H9 (cell line): ENCODE results near the gene ARMCX2. TPM values are rescaled to one million over a fixed set of nuclear protein-coding genes. Genes with fewer than 3 reads are reported as not detected.

Experiments
- DNase-seq: peaks from one replicate; pipeline ENCODE4 v3.0.0-alpha.2; 2017
- H2AFZ ChIP-seq: one replicate; pipeline ENCODE4 v1.6.1; 2013; ENCODE audit warnings: mild to moderate bottlenecking, low read length, control low read depth, moderate library complexity
- H2AK5ac ChIP-seq: 2 replicates; pipeline ENCODE4 v1.6.1; 2013; ENCODE audit warnings: low read length, control low read depth, mixed read lengths; ENCODE audit not compliant: insufficient read length
- H2BK120ac ChIP-seq: one replicate; pipeline ENCODE4 v1.6.1; 2013; ENCODE audit warnings: low read depth, mild to moderate bottlenecking, low read length, control low read depth, inconsistent platforms; ENCODE audit not compliant: poor library complexity, severe bottlenecking
- H2BK12ac ChIP-seq: 2 replicates; pipeline ENCODE4 v1.6.1; 2013; ENCODE audit warnings: low read length, control low read depth, mixed read lengths, low read depth; ENCODE audit not compliant: insufficient read length
- H2BK15ac ChIP-seq: 2 replicates; pipeline ENCODE4 v1.6.1; 2013; ENCODE audit warnings: low read depth, low read length, control low read depth
- H2BK20ac ChIP-seq: one replicate; pipeline ENCODE4 v1.6.1; 2013; ENCODE audit warnings: low read depth, mild to moderate bottlenecking, low read length, control low read depth, inconsistent platforms; ENCODE audit not compliant: poor library complexity, severe bottlenecking
- H2BK5ac ChIP-seq: 2 replicates; pipeline ENCODE4 v1.6.1; 2013; ENCODE audit warnings: low read length, control low read depth, mixed read lengths; ENCODE audit not compliant: insufficient read length
- H3K14ac ChIP-seq: 2 replicates; pipeline ENCODE4 v1.6.1; 2013; ENCODE audit warnings: low read length, control low read depth; ENCODE audit not compliant: insufficient read depth
- H3K18ac ChIP-seq: 2 replicates; pipeline ENCODE4 v1.6.1; 2013; ENCODE audit warnings: low read depth, mild to moderate bottlenecking, mixed read lengths, low read length, control low read depth; ENCODE audit not compliant: insufficient read length
- H3K23ac ChIP-seq: 2 replicates; pipeline ENCODE4 v1.6.1; 2013; ENCODE audit warnings: low read length, control low read depth, mixed read lengths, low read depth; ENCODE audit not compliant: insufficient read length
- H3K23me2 ChIP-seq: 2 replicates; pipeline ENCODE4 v1.6.1; 2013; ENCODE audit warnings: low read depth, mild to moderate bottlenecking, mixed read lengths, low read length, control low read depth; ENCODE audit not compliant: insufficient read length, poor library complexity, severe bottlenecking
- H3K27ac ChIP-seq: 2 replicates; pipeline ENCODE4 v1.5.1; 2013; ENCODE audit warnings: low read length, control low read depth, mixed read lengths, low read depth; ENCODE audit not compliant: insufficient read length
- H3K27me3 ChIP-seq: 2 replicates; pipeline ENCODE4 v1.6.1; 2013; ENCODE audit warnings: low read length, control low read depth, inconsistent platforms; ENCODE audit not compliant: insufficient read depth
- H3K4ac ChIP-seq: 2 replicates; pipeline ENCODE4 v1.6.1; 2013; ENCODE audit warnings: low read depth, mild to moderate bottlenecking, control low read depth, inconsistent platforms, low read length, moderate library complexity
- H3K4me1 ChIP-seq: 2 replicates; pipeline ENCODE4 v1.6.1; 2013; ENCODE audit warnings: low read length, control low read depth, inconsistent platforms; ENCODE audit not compliant: insufficient read depth
- H3K4me2 ChIP-seq: 2 replicates; pipeline ENCODE4 v1.6.1; 2013; ENCODE audit warnings: low read length, control low read depth, mixed read lengths; ENCODE audit not compliant: insufficient read length, insufficient read depth
- H3K56ac ChIP-seq: 2 replicates; pipeline ENCODE4 v1.6.1; 2013; ENCODE audit warnings: low read depth, mild to moderate bottlenecking, mixed read lengths, low read length, control low read depth; ENCODE audit not compliant: insufficient read length
- H3K79me1 ChIP-seq: 2 replicates; pipeline ENCODE4 v1.6.1; 2013; ENCODE audit warnings: low read depth, mild to moderate bottlenecking, moderate library complexity, low read length, control low read depth, inconsistent platforms; ENCODE audit not compliant: insufficient read depth, poor library complexity, severe bottlenecking
- H3K79me2 ChIP-seq: 2 replicates; pipeline ENCODE4 v1.6.1; 2013; ENCODE audit warnings: low read length, control low read depth, inconsistent platforms; ENCODE audit not compliant: insufficient read depth
- H3K9ac ChIP-seq: 2 replicates; pipeline ENCODE4 v1.6.1; 2013; ENCODE audit warnings: low read length, control low read depth, mixed read lengths; ENCODE audit not compliant: insufficient read length; ENCODE audit errors: extremely low read depth
- H3K9me3 ChIP-seq: one replicate; pipeline ENCODE4 v1.6.1; 2013; ENCODE audit warnings: low read depth, low read length, inconsistent platforms; ENCODE audit not compliant: control insufficient read depth
- H3T11ph ChIP-seq: one replicate; pipeline ENCODE4 v1.6.1; 2013; ENCODE audit warnings: mild to moderate bottlenecking, low read length, control low read depth, inconsistent platforms
- H4K20me1 ChIP-seq: one replicate; pipeline ENCODE4 v1.6.1; 2013; ENCODE audit not compliant: control insufficient read depth, insufficient read length, insufficient read depth
- H4K5ac ChIP-seq: 2 replicates; pipeline ENCODE4 v1.6.1; 2013; ENCODE audit warnings: low read depth, mild to moderate bottlenecking, mixed read lengths, low read length, control low read depth; ENCODE audit not compliant: insufficient read length
- H4K8ac ChIP-seq: replicated peaks from 2 replicates; pipeline ENCODE4 v1.6.1; 2013; ENCODE audit warnings: low read length, control low read depth, mixed read lengths, low read depth; ENCODE audit not compliant: insufficient read length
- H4K91ac ChIP-seq: 2 replicates; pipeline ENCODE4 v1.6.1; 2013; ENCODE audit warnings: low read depth, mild to moderate bottlenecking, moderate library complexity, mixed read lengths, low read length, control low read depth; ENCODE audit not compliant: insufficient read length
- H3K27ac Mint-ChIP-seq, 3 experiments: 2 replicates in 2 of 3; 3 replicates in 1 of 3; pipeline ENCODE4 v1.8.0; 2020 to 2021; ENCODE audit warnings: mixed read lengths in 3 of 3, mild to moderate bottlenecking in 1 of 3, moderate library complexity in 1 of 3
- H3K27me3 Mint-ChIP-seq: 2 replicates; pipeline ENCODE4 v1.8.0; 2021; ENCODE audit warnings: low read depth, mild to moderate bottlenecking, moderate library complexity, mixed read lengths
- H3K36me3 Mint-ChIP-seq, 3 experiments: 2 replicates in 2 of 3; 3 replicates in 1 of 3; pipeline ENCODE4 v1.8.0; 2020 to 2021; ENCODE audit warnings: low read depth in 3 of 3, mixed read lengths in 3 of 3; ENCODE audit not compliant: insufficient read depth in 1 of 3
- H3K4me1 Mint-ChIP-seq, 2 experiments: 2 replicates each; pipeline ENCODE4 v1.8.0; 2020; ENCODE audit warnings: mixed read lengths in 2 of 2
- H3K4me3 Mint-ChIP-seq, 2 experiments: 2 replicates in 1 of 2; 3 replicates in 1 of 2; pipeline ENCODE4 v1.8.0; 2020 to 2021; ENCODE audit warnings: mild to moderate bottlenecking in 2 of 2, mixed read lengths in 2 of 2, moderate library complexity in 1 of 2
- H3K9me3 Mint-ChIP-seq, 2 experiments: 2 replicates in 1 of 2; 3 replicates in 1 of 2; pipeline ENCODE4 v1.8.0; 2020; ENCODE audit warnings: mild to moderate bottlenecking in 2 of 2, mixed read lengths in 2 of 2, moderate library complexity in 1 of 2
- CTCF ChIP-seq: fragments of 200-600 bp; sonication (generic); conservative IDR thresholded peaks from 3 replicates; pipeline ENCODE4 v1.8.0; 2021; ENCODE audit warnings: antibody characterized with exemption, mild to moderate bottlenecking
- WGBS: extraction: QIAGEN DNeasy Blood & Tissue Kit; methylation state at CpG from one replicate; pipeline ENCODE4 v1.1.7; 2013; ENCODE audit warnings: missing lambda C conversion rate, low lambda C conversion rate, mixed read lengths; ENCODE audit not compliant: insufficient read length; ENCODE audit errors: extremely low coverage; 5-methylcytosine and 5-hydroxymethylcytosine counted together
- total RNA-seq: library from RNA; stranded (reverse); gene quantifications from 2 replicates; pipeline ENCODE4 v1.2.1, GENCODE V29; 2021

ARMCX2 gene
- total RNA-seq, 1 experiment from 2014 or later = 108 TPM

- Histone ChIP-seq H3K4me1 (peaks cover 2% of the 10 kb centered on the region; the same call in 1 of the 2 replicates), H4K5ac (no peak overlapping the region), H2AK5ac (no peak overlapping the region), H3K9ac (no peak overlapping the region), H3K27me3 (no peaks in the 10 kb centered on the region), H2BK15ac (no peak overlapping the region), H3K4ac (no peak overlapping the region), H3K27ac (no peak overlapping the region), H3K23ac (no peak overlapping the region), H4K91ac (no peak overlapping the region), H2BK5ac (no peak overlapping the region), H3K79me2 (no peaks in the 10 kb centered on the region), H4K20me1 (no peaks in the 10 kb centered on the region), H3K79me1 (no peaks in the 10 kb centered on the region), H3K23me2 (no peaks in the 10 kb centered on the region), H3T11ph (no peak overlapping the region), H2AFZ (no peak overlapping the region), H2BK20ac (no peak overlapping the region), H3K56ac (no peak overlapping the region), H3K4me2 (no peak overlapping the region), H3K14ac (no peak overlapping the region), H3K18ac (no peak overlapping the region), H3K9me3 (peaks cover 32% of the 10 kb centered on the region), H4K8ac (no peak overlapping the region), H2BK120ac (no peak overlapping the region), H2BK12ac (no peak overlapping the region)
- Mint-ChIP-seq H3K27ac (peak overlapping the region; percentile 71 to 88 (median 87); a peak in 4 of 7 replicates), H3K36me3 (no peaks in the 10 kb centered on the region; a peak in 2 of 7 replicates), H3K9me3 (peaks cover 52 to 66% of the 10 kb centered on the region in 2 experiments), H3K27me3 (no peaks in the 10 kb centered on the region), H3K4me1 (peaks cover 29 to 31% of the 10 kb centered on the region in 2 experiments), H3K4me3 (no peak overlapping the region; a peak in 1 of 5 replicates)
- no peak for TF ChIP-seq CTCF
- no CpG with 5 or more reads among the region's 2 CpGs for WGBS
- no peak for DNase-seq
Measured at GRCh38 chrX:101686574-101686973, 26.9 kb upstream of the ARMCX2 start.
